C4-2B (cell line): ENCODE results near the gene PEAK3.

Experiments
- H3K27ac ChIP-seq: fragments of 450-650 bp; 2 replicates; pipeline ENCODE4 v1.5.1; 2017
- ZFX ChIP-seq: fragments of 450-650 bp; IDR thresholded peaks from 2 replicates; pipeline ENCODE4 v1.6.1; 2017
- TF ChIP-seq, protein P1 (sequence below): fragments of 450-650 bp; conservative IDR thresholded peaks from 2 replicates; pipeline ENCODE4 v1.5.1; 2017; ENCODE audit warnings: mild to moderate bottlenecking

The PEAK3 gene

DNA sequence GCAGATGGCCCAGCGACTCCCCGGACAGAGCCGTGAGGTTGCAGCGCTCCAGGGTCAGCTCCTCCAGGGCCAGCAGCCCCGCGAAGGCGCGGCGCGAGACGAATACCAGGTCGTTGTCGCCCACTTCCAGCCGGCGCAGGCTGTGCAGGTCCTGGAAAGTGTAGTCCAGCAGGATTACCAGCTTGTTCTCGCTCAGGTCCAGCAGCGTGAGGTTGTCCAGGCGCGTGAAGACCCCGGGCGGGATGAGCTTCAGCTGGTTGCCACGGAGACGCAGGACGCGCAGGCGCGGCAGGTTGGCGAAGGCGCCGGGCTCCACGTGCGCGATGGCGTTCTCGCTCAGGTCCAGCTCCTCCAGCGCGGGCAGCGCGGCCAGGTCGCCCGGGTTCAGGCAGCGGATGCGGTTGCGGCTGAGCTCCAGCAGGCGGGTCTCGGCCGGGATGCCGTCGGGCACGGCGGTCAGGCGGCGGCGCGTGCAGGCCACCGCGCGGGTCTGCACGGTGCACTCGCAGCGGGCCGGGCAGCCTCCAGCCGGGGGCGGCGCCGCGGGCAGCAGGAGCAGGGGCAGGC lies 9.3 kb upstream of the PEAK3 start:
- TF ChIP-seq ZFX = no peak
- TF ChIP-seq, protein P1, sequence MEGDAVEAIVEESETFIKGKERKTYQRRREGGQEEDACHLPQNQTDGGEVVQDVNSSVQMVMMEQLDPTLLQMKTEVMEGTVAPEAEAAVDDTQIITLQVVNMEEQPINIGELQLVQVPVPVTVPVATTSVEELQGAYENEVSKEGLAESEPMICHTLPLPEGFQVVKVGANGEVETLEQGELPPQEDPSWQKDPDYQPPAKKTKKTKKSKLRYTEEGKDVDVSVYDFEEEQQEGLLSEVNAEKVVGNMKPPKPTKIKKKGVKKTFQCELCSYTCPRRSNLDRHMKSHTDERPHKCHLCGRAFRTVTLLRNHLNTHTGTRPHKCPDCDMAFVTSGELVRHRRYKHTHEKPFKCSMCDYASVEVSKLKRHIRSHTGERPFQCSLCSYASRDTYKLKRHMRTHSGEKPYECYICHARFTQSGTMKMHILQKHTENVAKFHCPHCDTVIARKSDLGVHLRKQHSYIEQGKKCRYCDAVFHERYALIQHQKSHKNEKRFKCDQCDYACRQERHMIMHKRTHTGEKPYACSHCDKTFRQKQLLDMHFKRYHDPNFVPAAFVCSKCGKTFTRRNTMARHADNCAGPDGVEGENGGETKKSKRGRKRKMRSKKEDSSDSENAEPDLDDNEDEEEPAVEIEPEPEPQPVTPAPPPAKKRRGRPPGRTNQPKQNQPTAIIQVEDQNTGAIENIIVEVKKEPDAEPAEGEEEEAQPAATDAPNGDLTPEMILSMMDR = no peak
- H3K27ac ChIP-seq = no peak overlapping the region

DNA sequence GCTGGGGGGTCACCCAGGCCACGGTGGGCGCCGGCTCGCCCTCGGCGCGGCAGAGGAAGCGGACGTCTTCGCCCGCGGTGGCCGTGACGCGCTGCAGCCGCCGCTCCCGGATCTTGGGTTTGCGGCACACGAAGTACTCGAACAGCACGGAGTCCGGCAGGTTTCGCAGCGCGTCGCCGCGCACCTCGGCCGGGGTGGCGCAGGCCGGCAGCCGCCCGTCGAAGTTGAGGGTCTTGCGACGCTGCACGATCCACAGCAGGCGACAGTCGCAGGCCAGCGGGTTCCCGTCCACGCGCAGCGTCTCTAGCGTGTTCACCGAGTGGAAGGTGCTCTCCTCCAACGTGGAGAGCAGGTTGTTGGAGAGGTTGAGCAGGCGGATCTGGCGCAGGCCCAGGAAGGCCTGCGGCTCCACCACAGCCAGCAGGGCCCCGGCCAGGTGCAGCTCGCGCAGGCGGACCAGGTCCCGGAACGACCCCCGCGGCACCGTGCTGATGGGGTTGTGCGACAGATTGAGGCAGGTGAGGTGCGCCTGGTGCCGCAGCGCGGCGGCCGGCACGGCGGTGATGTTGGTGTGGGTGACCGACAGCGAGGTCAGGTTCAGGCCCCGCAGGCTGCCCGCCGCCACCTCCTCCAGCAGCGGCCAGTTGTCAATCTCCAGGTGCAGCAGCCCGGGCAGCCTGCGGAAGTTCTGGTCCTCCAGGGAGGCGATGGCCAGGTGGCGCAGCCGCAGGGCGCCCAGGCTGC lies 8.6 kb upstream of the PEAK3 start:
- TF ChIP-seq, protein P1 = no peak
- peak; percentile 33; the same call in 1 of the 2 replicates for TF ChIP-seq ZFX
- H3K27ac ChIP-seq = peak overlapping the region; percentile 24

DNA sequence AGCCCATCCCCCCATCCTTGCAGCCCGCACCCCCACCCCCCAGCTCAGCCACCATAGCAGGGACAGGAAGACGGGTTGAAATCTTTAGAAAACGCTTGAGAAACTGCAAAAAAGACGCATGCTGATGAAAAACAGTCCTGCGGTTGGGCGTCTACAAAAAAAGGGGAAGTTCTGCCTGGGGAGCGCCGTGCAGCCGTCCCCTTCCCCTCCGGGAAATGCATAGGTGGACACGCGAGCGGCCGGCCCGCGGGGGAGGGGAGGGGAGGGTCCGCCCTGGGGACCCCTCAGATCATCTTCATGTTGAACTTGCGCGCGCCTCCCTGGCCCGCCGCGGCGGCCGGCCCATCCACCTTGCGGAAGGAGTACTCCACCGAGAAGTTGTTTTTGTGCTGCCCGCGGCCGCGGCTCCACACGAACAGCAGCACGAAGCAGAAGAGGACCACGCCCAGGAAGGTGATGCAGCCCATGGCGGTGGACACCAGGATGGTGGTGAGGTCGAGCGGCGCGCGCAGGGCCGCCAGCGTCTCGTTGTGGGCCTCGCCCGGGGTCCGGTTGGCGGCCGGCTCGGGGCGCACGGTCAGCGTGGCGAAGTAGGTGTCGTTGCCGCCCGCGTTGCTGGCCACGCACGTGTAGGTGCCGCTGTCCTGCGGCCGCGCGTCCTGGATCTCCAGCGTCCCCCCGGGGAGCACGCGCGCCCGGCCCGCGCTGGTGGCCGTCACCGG lies 7.9 kb upstream of the PEAK3 start:
- peak overlapping the region; percentile 24 for H3K27ac ChIP-seq
- TF ChIP-seq, protein P1 = no peak
- TF ChIP-seq ZFX = no peak

DNA sequence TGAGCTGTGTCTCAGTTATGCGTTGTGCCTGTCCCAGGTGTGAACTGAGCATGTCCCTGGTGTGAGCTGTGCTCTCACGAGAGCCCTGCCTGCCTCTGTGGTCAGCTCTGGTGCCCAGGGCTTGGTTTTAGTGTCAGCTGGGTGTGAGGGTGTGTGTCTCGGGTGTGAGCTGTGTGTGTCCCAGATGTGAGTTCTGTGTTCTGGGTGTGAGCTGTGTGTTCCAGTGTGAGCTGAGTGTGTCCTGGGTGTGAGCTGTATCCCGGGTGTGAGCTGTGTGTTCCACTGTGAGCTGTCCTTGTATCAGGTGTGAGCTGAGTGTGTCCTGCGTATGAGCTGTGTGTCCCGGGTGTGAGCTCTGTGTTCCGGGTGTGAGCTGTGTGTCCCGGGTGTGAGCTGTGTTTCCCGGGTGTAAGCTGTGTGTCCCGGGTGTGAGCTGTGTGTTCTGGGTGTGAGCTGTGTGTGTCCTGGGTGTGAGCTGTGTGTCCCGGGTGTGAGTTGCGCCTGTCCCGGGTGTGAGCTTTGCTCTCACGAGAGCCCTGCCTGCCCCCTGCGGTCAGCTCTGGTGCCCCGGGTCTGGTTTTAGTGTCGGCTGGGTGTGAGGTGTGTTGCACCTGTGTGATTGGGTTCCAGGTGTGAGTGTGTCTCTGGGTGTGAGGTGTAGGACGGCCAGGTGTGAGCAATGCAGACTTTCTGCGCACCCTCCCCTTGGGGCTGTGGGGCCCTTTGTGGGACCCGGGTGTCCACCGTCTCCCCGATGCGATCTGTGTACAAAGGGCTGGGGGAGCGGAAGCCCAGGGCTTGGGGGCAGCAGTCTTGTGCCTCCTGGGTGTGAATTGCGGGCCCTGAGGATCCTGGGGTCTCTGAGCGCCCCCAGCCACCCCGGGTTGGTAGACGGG lies 7.1 kb upstream of the PEAK3 start:
- H3K27ac ChIP-seq = no peak overlapping the region
- TF ChIP-seq ZFX = no peak
- TF ChIP-seq, protein P1 = no peak

DNA sequence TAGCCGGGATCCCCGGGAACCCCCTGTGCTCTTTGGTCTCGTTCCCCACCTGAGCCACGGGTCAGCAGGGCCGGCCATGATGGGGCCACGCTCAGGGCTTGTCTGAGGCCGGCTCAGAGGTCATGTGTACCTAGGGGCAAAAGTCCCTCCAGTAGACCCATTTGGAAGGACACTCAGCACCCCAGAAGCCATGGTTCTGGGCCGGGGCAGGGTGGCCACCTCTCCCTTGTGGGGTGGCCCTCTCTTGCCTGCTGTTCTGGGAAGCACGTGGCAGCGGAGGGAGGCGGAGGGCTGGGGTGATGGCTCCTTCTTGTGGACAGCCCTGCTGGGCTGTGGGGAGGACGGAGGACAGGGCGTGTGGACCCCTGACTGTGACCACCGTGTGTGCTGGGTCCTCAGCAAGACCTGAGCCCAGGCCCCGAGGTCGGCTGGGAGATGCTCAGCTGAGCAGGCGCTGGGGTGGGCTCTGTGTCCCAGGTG lies 6.4 kb upstream of the PEAK3 start:
- no peak overlapping the region for H3K27ac ChIP-seq
- no peak for TF ChIP-seq ZFX
- TF ChIP-seq, protein P1 = no peak

DNA sequence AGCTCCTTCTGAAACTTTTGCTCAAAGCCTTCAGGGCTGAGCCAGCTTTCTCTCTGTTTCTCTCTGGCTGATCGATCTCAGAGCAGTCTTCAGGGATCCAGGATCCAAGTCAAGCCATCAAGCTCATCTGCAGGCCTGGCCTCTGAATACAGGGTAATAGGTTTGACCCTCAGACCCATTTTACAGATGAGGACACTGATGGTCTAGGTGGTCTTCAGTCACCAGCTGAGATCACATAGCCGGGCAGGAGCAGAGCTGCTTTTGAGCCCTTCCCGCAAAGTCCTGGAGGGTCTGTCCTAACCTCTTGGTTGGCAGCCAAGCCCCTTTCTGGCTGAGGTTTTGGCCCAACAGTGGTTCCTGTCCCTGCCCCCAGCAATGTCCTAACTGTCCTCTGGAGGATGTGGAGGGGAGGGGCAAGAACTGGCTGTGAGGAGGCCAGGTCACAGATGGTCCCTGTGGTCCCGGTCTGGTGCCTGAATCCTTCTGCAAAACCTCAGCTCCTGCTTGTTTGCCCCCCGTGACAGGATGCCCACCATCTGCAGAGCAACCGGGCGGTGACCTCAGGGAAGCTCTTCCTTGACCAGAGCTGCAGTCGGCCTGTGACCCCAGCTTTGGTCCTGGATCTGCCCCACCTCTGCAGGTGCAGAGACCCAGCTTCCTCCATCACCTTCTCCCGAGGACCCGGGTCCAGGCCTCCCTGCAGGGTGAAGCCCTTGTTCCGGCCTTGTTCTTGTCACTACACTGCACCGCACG lies 5.8 kb upstream of the PEAK3 start:
- TF ChIP-seq, protein P1 = no peak
- TF ChIP-seq ZFX = no peak
- no peak overlapping the region for H3K27ac ChIP-seq
